ENCODE measurements around the gene CCNG2.

The CCNG2 gene

GRCh38 chr4:77148078-77148477, 8.9 kb upstream of the CCNG2 start:
- DNase-seq, result no peak

GRCh38 chr4:77149789-77150188, 7.2 kb upstream of the CCNG2 start:
- no peak for DNase-seq

GRCh38 chr4:77151241-77151640, 5.8 kb upstream of the CCNG2 start:
- no peak for DNase-seq

GRCh38 chr4:77152421-77152820, 4.6 kb upstream of the CCNG2 start:
- DNase-seq, result no peak

- DNase-seq, result no peak
Measured at GRCh38 chr4:77153006-77153405, 4.0 kb upstream of the CCNG2 start.

GRCh38 chr4:77154065-77154464, 2.9 kb upstream of the CCNG2 start:
- no peak for DNase-seq

GRCh38 chr4:77154761-77155499, 2.1 kb upstream of the CCNG2 start:
- DNase-seq, result no peak

- peak; percentile 36 for DNase-seq
Measured at GRCh38 chr4:77155631-77156452, 1.2 kb upstream of the CCNG2 start.

- peak; percentile 99 for DNase-seq
Measured at GRCh38 chr4:77156533-77156911, 485 bp upstream of the CCNG2 start.

- DNase-seq, result peak; percentile 89
Measured at GRCh38 chr4:77157859-77158486, 966 bp downstream of the CCNG2 start.

GRCh38 chr4:77158487-77158861, 1.5 kb downstream of the CCNG2 start:
- DNase-seq, result no peak

GRCh38 chr4:77159806-77160205, 2.8 kb downstream of the CCNG2 start:
- no peak for DNase-seq

GRCh38 chr4:77163641-77164040, 6.6 kb downstream of the CCNG2 start:
- DNase-seq, result no peak

GRCh38 chr4:77167173-77167572, 10.2 kb downstream of the CCNG2 start:
- no peak for DNase-seq

- DNase-seq, result no peak
Measured at GRCh38 chr4:77167866-77168265, 10.9 kb downstream of the CCNG2 start.

- DNase-seq, result no peak
Measured at GRCh38 chr4:77169481-77169880, 12.5 kb downstream of the CCNG2 start.

GRCh38 chr4:77170926-77171325, 13.9 kb downstream of the CCNG2 start:
- no peak for DNase-seq

- no peak for DNase-seq
Measured at GRCh38 chr4:77172336-77172735, 15.3 kb downstream of the CCNG2 start.

- DNase-seq, result no peak
Measured at GRCh38 chr4:77174426-77174825, 17.4 kb downstream of the CCNG2 start.

- no peak for DNase-seq
Measured at GRCh38 chr4:77175201-77175611, 18.2 kb downstream of the CCNG2 start.

GRCh38 chr4:77176640-77177039, 19.6 kb downstream of the CCNG2 start:
- DNase-seq, result no peak

GRCh38 chr4:77177199-77177598, 20.2 kb downstream of the CCNG2 start:
- DNase-seq, result no peak

- no peak for DNase-seq
Measured at GRCh38 chr4:77178560-77178959, 21.6 kb downstream of the CCNG2 start.

GRCh38 chr4:77179519-77179918, 22.5 kb downstream of the CCNG2 start:
- DNase-seq, result no peak

Data from COR-L47 (cell line).